Measurements from ENCODE around the gene COP1. TPM values are rescaled to one million over a fixed set of nuclear protein-coding genes. Genes with fewer than 3 reads are reported as not detected.
"Not testable (repeated sequence)": the region's sequence is repeated elsewhere in the genome, so short reads cannot be mapped to it uniquely, and the experiment has no call there.

The COP1 gene
- total RNA-seq = 10 to 100 TPM; 21.4 to 23.1 TPM

GRCh38 chr1:176206961-176207902 is at the start of gene COP1:
TSS of gene COP1 (minus strand) at chr1:176207286. CDS start at chr1:176206978, 308 bp downstream.
- Histone ChIP-seq H3K9me3 (no peaks in the 10 kb centered on the region), H3K27me3 (no peaks in the 10 kb centered on the region), H3K27ac (peak within 1 kb of the TSS; percentile 94 to 97), H3K4me3 (peak within 1 kb of the TSS; percentile 91 to 95), H3K4me1 (peaks cover 0 to 39% of the 10 kb centered on the region in 2 donors), H3K36me3 (no peaks in the 10 kb centered on the region)
- peak; percentile 21 to 33 for TF ChIP-seq CTCF (IDR thresholded peaks at IDR 0.05)
- peak; percentile 97 for DNase-seq (ENCODE audit: low spot score)

- Histone ChIP-seq H3K27ac (no peak overlapping the region), H3K4me3 (no peak overlapping the region), H3K4me1 (no peaks in the 10 kb centered on the region), H3K27me3 (no peaks in the 10 kb centered on the region), H3K36me3 (no peaks in the 10 kb centered on the region), H3K9me3 (no peaks in the 10 kb centered on the region)
- no peak for TF ChIP-seq CTCF (IDR thresholded peaks at IDR 0.05)
- DNase-seq (ENCODE audit: low spot score) = no peak
Measured at GRCh38 chr1:176252191-176252590, 45.1 kb upstream of the COP1 start.

DNA sequence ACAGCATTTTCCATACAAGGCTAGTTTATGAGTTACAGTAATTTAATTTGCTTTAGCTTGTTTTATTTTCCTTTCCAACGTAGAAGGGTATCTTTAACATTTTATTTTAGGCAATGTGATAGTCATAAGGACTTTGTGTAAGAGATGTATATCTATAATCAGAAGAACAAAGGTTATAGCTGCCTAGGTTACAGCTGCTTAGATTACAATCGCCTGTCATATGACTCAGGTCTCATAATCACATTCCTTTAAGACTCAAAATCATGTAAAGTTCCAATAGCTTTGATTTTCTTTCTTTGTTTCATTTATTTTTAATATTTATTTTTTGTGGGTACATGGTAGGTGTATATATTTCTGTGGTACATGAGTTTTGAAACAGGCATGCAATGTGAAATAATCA is 37.8 kb upstream of the COP1 start:
- H3K4me1 ChIP-seq = no peaks in the 10 kb centered on the region
- DNase-seq (ENCODE audit: low spot score) = no peak
- no peaks in the 10 kb centered on the region for H3K9me3 ChIP-seq
- H3K27ac ChIP-seq = no peak overlapping the region
- no peak overlapping the region for H3K4me3 ChIP-seq
- H3K27me3 ChIP-seq = no peaks in the 10 kb centered on the region
- TF ChIP-seq CTCF (IDR thresholded peaks at IDR 0.05) = no peak
- H3K36me3 ChIP-seq = no peaks in the 10 kb centered on the region

DNA sequence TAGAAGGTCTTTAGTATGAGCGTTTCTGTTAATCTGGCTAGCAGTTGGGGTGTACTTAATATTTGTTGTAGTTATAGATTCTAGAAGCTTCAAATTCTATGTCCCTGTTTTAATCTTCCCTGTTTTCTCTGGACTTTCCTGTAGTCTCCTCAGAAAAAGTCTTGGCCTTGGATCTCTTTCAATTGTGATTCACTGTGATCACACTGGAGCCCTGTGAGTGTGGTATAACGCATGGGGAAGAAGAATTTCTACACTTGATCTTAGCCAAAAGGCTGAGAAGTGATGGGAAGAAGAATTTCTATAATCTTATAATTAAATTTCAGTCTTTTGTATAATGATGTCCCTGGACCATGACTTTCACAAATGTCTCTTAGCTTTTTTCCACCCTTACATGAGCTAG is 36.7 kb upstream of the COP1 start:
- DNase-seq (ENCODE audit: low spot score) = no peak
- Histone ChIP-seq H3K27me3 (no peaks in the 10 kb centered on the region), H3K27ac (no peak overlapping the region), H3K36me3 (no peaks in the 10 kb centered on the region), H3K4me1 (no peaks in the 10 kb centered on the region), H3K9me3 (no peaks in the 10 kb centered on the region), H3K4me3 (no peak overlapping the region)
- TF ChIP-seq CTCF (IDR thresholded peaks at IDR 0.05) = no peak

DNA sequence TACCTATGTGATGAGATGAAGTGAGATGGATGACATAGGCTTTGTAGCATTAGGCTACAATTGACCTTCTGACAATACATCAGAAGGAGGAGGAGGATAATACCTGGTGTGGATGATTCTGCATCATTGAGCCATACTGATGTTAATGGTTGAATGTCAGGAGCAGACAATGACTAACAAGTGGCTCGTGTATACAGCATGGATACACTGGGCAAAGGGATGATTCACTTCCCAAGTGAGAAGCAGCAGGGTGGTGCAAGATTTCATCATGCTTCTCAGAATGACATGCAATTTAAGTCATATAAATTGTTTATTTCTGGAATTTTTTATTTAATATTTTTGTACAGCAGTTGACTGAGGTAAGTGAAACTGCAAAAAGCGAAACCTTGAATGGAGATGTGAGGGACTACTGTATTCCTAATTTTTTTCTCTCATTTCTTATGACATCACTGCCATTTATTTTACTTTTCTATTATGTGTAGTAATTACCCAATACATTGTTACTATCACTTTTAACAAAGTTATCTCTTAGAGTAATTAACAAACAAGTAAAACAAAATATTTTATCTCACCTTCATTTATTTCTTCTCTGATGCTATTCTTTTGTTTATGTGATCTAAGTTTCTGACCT is 34.4 kb upstream of the COP1 start:
- Histone ChIP-seq H3K9me3 (no peaks in the 10 kb centered on the region), H3K4me3 (no peak overlapping the region), H3K27ac (no peak overlapping the region), H3K4me1 (no peaks in the 10 kb centered on the region), H3K36me3 (no peaks in the 10 kb centered on the region), H3K27me3 (no peaks in the 10 kb centered on the region)
- DNase-seq (ENCODE audit: low spot score) = no peak
- TF ChIP-seq CTCF (IDR thresholded peaks at IDR 0.05) = no peak

GRCh38 chr1:176233657-176234056 is 26.6 kb upstream of the COP1 start:
- not testable (repeated sequence) for H3K4me1 ChIP-seq; DNase-seq (ENCODE audit: low spot score); H3K9me3 ChIP-seq; H3K27ac ChIP-seq; H3K27me3 ChIP-seq; H3K4me3 ChIP-seq; H3K36me3 ChIP-seq

Data from right atrium auricular region (tissue), 2 donors.